B cell (primary cell): ENCODE data around the gene AUP1. TPM values are rescaled to one million over a fixed set of nuclear protein-coding genes. Genes with fewer than 3 reads are reported as not detected.
A peak's percentile ranks its signal among the peaks of the same experiment; 100 is the strongest.

ENCODE experiments used
- ATAC-seq: fragments of 200-7000 bp; cut with Tn5 transposase; one replicate; pipeline ENCODE4 v1.10.0; 2021; ENCODE audit warnings: low read depth, mild to moderate bottlenecking, moderate number of reproducible peaks, moderate library complexity
- CTCF ChIA-PET: fragments of 350-600 bp; sonication (Branson Sonifier 250); formaldehyde crosslinking; loops from one replicate; lab custom pipeline; 2021; ENCODE audit warnings: antibody characterized with exemption, inconsistent platforms; lab: Charles Lee
- POLR2A ChIA-PET: fragments of 350-600 bp; sonication (Branson Sonifier 250); formaldehyde crosslinking; loops from one replicate; lab custom pipeline; 2021; ENCODE audit warnings: antibody characterized with exemption; lab: Charles Lee
- DNase-seq: peaks from one replicate; pipeline ENCODE4 v3.0.0; 2013
- H2AFZ ChIP-seq: 2 replicates; pipeline ENCODE4 v1.6.1; 2012; ENCODE audit warnings: mild to moderate bottlenecking, low read depth, low read length; ENCODE audit not compliant: insufficient read depth, poor library complexity, severe bottlenecking
- H3K27ac ChIP-seq, 2 donors: 1 replicate in 1 of 2; 2 replicates in 1 of 2; pipeline ENCODE4 v1.5.1; 2012 to 2013; ENCODE audit warnings: low read length in 2 of 2, mild to moderate bottlenecking in 2 of 2, moderate library complexity in 1 of 2
- H3K27me3 ChIP-seq, 4 experiments: fragments of 200-600 bp in 1 of 4; sonication (generic) in 1 of 4; replicated peaks in 1 of 4; 1 replicate in 2 of 4; 2 replicates in 2 of 4; pipeline versions ENCODE4 v1.6.1 to v1.7.0; 2013 to 2016; ENCODE audit warnings: low read length in 3 of 4, mild to moderate bottlenecking in 2 of 4, mixed read lengths in 1 of 4, moderate library complexity in 1 of 4; ENCODE audit not compliant: insufficient read depth in 4 of 4, control insufficient read depth in 3 of 4; ENCODE audit errors: control extremely low read depth in 1 of 4
- H3K36me3 ChIP-seq, 2 experiments: replicated peaks in 1 of 2; 1 replicate in 1 of 2; 2 replicates in 1 of 2; pipeline versions ENCODE4 v1.6.1 to v1.7.1; 2013; ENCODE audit warnings: low read length in 1 of 2; ENCODE audit not compliant: insufficient read depth in 2 of 2, control insufficient read depth in 1 of 2; ENCODE audit errors: control extremely low read depth in 1 of 2, extremely low read depth in 1 of 2
- H3K4me1 ChIP-seq, 2 donors: fragments of 200-600 bp in 1 of 2; sonication (generic) in 1 of 2; 1 replicate in 1 of 2; 2 replicates in 1 of 2; pipeline versions ENCODE4 v1.5.1 to v1.6.1; 2013 to 2017; ENCODE audit warnings: low read length in 2 of 2; ENCODE audit not compliant: control insufficient read depth in 2 of 2, insufficient read depth in 2 of 2
- H3K4me2 ChIP-seq: replicated peaks from 2 replicates; pipeline ENCODE3; 2012; ENCODE audit warnings: mild to moderate bottlenecking, low read depth, low read length; ENCODE audit not compliant: poor library complexity, severe bottlenecking
- H3K4me3 ChIP-seq, 5 experiments: fragments of 200-600 bp in 1 of 5; sonication (generic) in 1 of 5; 1 replicate in 3 of 5; 2 replicates in 2 of 5; pipeline versions ENCODE4 v1.5.1 to v1.7.0; 2011 to 2016; ENCODE audit warnings: low read length in 4 of 5, mild to moderate bottlenecking in 4 of 5, low read depth in 2 of 5, control low read depth in 1 of 5, moderate library complexity in 1 of 5; ENCODE audit not compliant: insufficient read depth in 1 of 5; ENCODE audit errors: control extremely low read depth in 1 of 5, extremely low read depth in 1 of 5
- H3K79me2 ChIP-seq: fragments of 200-600 bp; sonication (generic); one replicate; pipeline ENCODE4 v1.6.0; 2016; ENCODE audit warnings: low read length; ENCODE audit not compliant: control insufficient read depth, insufficient read depth
- H3K9ac ChIP-seq: fragments of 200-600 bp; sonication (generic); 2 replicates; pipeline ENCODE4 v1.6.1; 2017; ENCODE audit warnings: mild to moderate bottlenecking, low read length, moderate library complexity
- H3K9me3 ChIP-seq, 3 donors: one replicate each; pipeline versions ENCODE4 v1.6.1 to v1.7.1; 2013; ENCODE audit warnings: low read length in 2 of 3; ENCODE audit not compliant: control insufficient read depth in 2 of 3, insufficient read depth in 1 of 3; ENCODE audit errors: control extremely low read depth in 1 of 3
- H4K20me1 ChIP-seq: 2 replicates; pipeline ENCODE4 v1.6.0; 2012; ENCODE audit warnings: mild to moderate bottlenecking, low read length; ENCODE audit not compliant: insufficient read depth, control insufficient read depth, poor library complexity, severe bottlenecking
- H3K27ac Mint-ChIP-seq: one replicate; pipeline ENCODE4 v1.8.0; 2021; ENCODE audit warnings: mixed read lengths
- H3K27me3 Mint-ChIP-seq: one replicate; pipeline ENCODE4 v1.8.0; 2021; ENCODE audit warnings: mixed read lengths
- H3K4me1 Mint-ChIP-seq: one replicate; pipeline ENCODE4 v1.8.0; 2021; ENCODE audit warnings: mixed read lengths
- H3K4me3 Mint-ChIP-seq: one replicate; pipeline ENCODE4 v1.8.0; 2021; ENCODE audit warnings: mixed read lengths
- H3K9me3 Mint-ChIP-seq: one replicate; pipeline ENCODE4 v1.8.0; 2022; ENCODE audit warnings: mixed read lengths; ENCODE audit not compliant: insufficient read depth
- CTCF ChIP-seq: fragments of 200-600 bp; IDR thresholded peaks from one replicate; pipeline ENCODE4 v1.8.0; 2022; ENCODE audit warnings: antibody characterized with exemption, mild to moderate bottlenecking
- EZH2 ChIP-seq: IDR thresholded peaks from 2 replicates; pipeline ENCODE4 v1.6.1; 2012; ENCODE audit warnings: borderline replicate concordance, low read depth, mild to moderate bottlenecking, moderate library complexity, low read length; ENCODE audit not compliant: insufficient read depth, poor library complexity, severe bottlenecking
- WGBS: methylation state at CpG from one replicate; pipeline ENCODE4 v1.1.5; 2013; ENCODE audit warnings: missing lambda C conversion rate; ENCODE audit not compliant: insufficient coverage; 5-methylcytosine and 5-hydroxymethylcytosine counted together
- intact Hi-C: fragments of 100-400 bp; cut with micrococcal nuclease; formaldehyde crosslinking; loops from one replicate; pipeline ENCODE4 v1.10.0; 2022
- polyA plus RNA-seq: library from polyadenylated mRNA; depleted of rRNA; stranded (reverse); fragments of >200 nt; gene quantifications from 2 replicates; pipeline ENCODE4 v1.2.3, GENCODE V29; 2012
- total RNA-seq, 2 donors: library from RNA; stranded (reverse); fragments of 120-200 nt in 1 of 2; gene quantifications; 1 replicate in 1 of 2; 2 replicates in 1 of 2; pipeline versions ENCODE4 v1.2.3 to v1.2.4, GENCODE V29; 2013 to 2022

Gene AUP1
- total and polyA plus RNA-seq, 2 donors (not counting 1 experiment from before 2014, with no cell fraction given): 201 to 525 TPM

DNA sequence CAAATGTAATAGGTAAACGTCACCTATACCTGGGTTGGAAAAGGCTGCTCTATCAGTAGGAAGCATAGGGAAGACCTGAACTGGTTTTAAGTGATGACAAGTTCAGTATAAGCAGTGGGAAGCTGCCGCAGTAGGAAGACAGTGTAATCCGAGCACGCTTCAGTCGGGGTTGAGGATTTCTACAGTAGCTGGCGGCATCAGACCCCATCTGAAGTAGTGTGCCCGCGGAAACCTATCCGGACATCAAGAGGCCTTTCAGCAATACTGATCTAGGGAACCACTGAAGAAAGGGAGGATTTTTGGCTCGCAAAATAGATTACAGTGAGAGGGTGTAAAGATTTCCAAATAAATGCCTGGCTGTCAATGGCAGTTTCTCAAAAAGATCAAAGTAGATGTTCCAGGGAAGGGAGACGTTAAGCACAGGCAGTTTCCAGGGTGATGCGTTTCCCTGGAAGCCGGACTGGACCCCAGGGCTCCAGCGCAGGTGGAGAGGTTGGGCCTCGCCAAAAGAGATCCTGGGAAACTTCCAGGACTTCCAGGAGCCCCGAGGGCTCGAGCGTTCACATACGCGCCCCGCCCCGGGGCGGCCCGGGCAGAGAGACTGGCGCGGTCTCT, 18.9 kb upstream of the AUP1 start:
- Histone ChIP-seq H3K4me3 (peak overlapping the region in 4 of 5 experiments; percentile 1 to 73 (median 61)), H2AFZ (peak overlapping the region; percentile 88), H3K4me2 (peak overlapping the region; percentile 94), H3K79me2 (no peaks in the 10 kb centered on the region), H3K27ac (no peak overlapping the region), H3K27me3 (peaks cover 0 to 30% (median 22%) of the 10 kb centered on the region in 4 experiments), H4K20me1 (no peaks in the 10 kb centered on the region), H3K36me3 (no peaks in the 10 kb centered on the region), H3K4me1 (peaks cover 18 to 28% of the 10 kb centered on the region in 2 donors), H3K9me3 (no peaks in the 10 kb centered on the region), H3K9ac (peak overlapping the region; percentile 69)
- TF ChIP-seq EZH2 (no peak), CTCF (no peak)
- Mint-ChIP-seq H3K27me3 (peaks cover 13% of the 10 kb centered on the region), H3K4me3 (peak overlapping the region; percentile 86), H3K9me3 (no peaks in the 10 kb centered on the region), H3K4me1 (peaks cover 18% of the 10 kb centered on the region), H3K27ac (no peak overlapping the region)
- WGBS: 35% methylated on average over 26 of the region's 26 CpGs
- POLR2A ChIA-PET: no interaction called here
- intact Hi-C loops: no loop called here
- DNase-seq (no peak), ATAC-seq (no peak)
- CTCF ChIA-PET: interaction anchor here (0.6 to 1.2 kb wide), 3 partner anchors 10 to 45 kb away, joined by 3 to 4 read pairs (median 3); no protein-coding TSS in a partner anchor

DNA sequence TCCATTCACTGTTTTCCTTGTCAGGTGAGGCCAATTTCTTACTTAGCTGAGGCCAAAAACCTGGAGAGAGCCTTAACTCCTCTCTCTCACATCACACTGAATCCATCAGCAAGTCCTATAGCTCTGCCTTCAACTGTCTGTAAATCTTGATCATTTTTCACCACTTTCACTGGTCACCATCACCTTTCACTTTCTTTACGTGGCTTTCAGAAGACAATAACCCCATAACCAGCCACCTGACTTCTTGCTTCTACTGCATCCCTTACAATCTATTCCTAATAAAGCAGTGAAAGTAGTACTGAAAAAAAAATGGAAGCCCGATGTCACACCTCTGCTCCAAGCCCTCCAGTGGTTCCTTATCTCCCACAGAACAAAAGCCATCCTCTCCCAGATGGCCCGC, 16.5 kb upstream of the AUP1 start:
- ATAC-seq (no peak), DNase-seq (no peak)
- TF ChIP-seq CTCF: no peak
- TF ChIP-seq EZH2: no peak
- H3K4me1 ChIP-seq: peaks cover 14 to 18% of the 10 kb centered on the region in 2 donors
- peaks cover 0 to 29% (median 21%) of the 10 kb centered on the region in 4 experiments for H3K27me3 ChIP-seq
- H3K27ac Mint-ChIP-seq: no peak overlapping the region
- H3K36me3 ChIP-seq: no peaks in the 10 kb centered on the region
- no peak overlapping the region for H2AFZ ChIP-seq
- H3K4me3 ChIP-seq: no peak overlapping the region
- no peaks in the 10 kb centered on the region for H3K9me3 ChIP-seq
- H3K9me3 Mint-ChIP-seq: no peaks in the 10 kb centered on the region
- H3K4me2 ChIP-seq: no peak overlapping the region
- H3K27ac ChIP-seq: no peak overlapping the region
- POLR2A ChIA-PET: no interaction called here
- CTCF ChIA-PET: interaction anchor here (0.9 to 3.8 kb wide), 5 partner anchors 10 to 42 kb away, joined by 3 to 22 read pairs (median 6); no protein-coding TSS in a partner anchor
- WGBS: 100% methylated on average over 2 of the region's 3 CpGs
- H3K4me3 Mint-ChIP-seq: no peak overlapping the region
- no peaks in the 10 kb centered on the region for H3K79me2 ChIP-seq
- H3K27me3 Mint-ChIP-seq: peaks cover 13% of the 10 kb centered on the region
- intact Hi-C loops: no loop called here
- H3K9ac ChIP-seq: no peak overlapping the region
- no peaks in the 10 kb centered on the region for H4K20me1 ChIP-seq
- H3K4me1 Mint-ChIP-seq: peaks cover 9% of the 10 kb centered on the region
